K562 (cell line): Measurements from ENCODE around the gene TUBB4B. TPM values are rescaled to one million over a fixed set of nuclear protein-coding genes. Genes with fewer than 3 reads are reported as not detected.

Source experiments
- ATAC-seq: fragments of 200-7000 bp; cut with Tn5 transposase; 3 replicates; pipeline ENCODE4 v1.9.1; 2020; ENCODE audit warnings: moderate library complexity
- BruUV-seq: library from RNA; stranded (reverse); fragments of 400-500 nt; replicated peaks from 2 replicates; lab custom pipeline; 2021; lab: Mats Ljungman, UMichigan
- CTCF ChIA-PET: fragments of 300-600 bp; formaldehyde crosslinking; extraction: SDS; loops from one replicate; lab custom pipeline; 2021; ENCODE audit warnings: low intra/inter-chr PET ratio; lab: Yijun Ruan, JAX
- POLR2A ChIA-PET: fragments of 300-600, 350-650 bp; sonication (Branson Sonifier 250); formaldehyde crosslinking; extraction: SDS; loops from one replicate; lab custom pipeline; 2021; ENCODE audit warnings: antibody characterized with exemption, inconsistent platforms; lab: Yijun Ruan, JAX
- DNase-seq, 4 experiments: peaks; one replicate each; pipeline versions ENCODE4 v3.0.0 to v3.0.0-alpha.2; 2011 to 2018; ENCODE audit warnings: low spot score in 3 of 4, mixed read lengths in 3 of 4; ENCODE audit errors: extremely low read depth in 1 of 4
- FAIRE-seq: peaks from 2 replicates; lab custom pipeline; 2011; peaks lifted over from hg19 to GRCh38; lab: Jason Lieb, UNC
- H2AFZ ChIP-seq: 2 replicates; pipeline ENCODE4 v1.6.0; 2011; ENCODE audit warnings: low read depth, low read length, control low read depth, inconsistent platforms
- H3K27ac ChIP-seq: fragments of 200-600 bp; 3 replicates; pipeline ENCODE4 v1.8.0; 2011; ENCODE audit warnings: low read depth, mild to moderate bottlenecking, control low read depth, inconsistent platforms, low read length, moderate library complexity, mixed read lengths; ENCODE audit errors: extremely low read depth
- H3K27me3 ChIP-seq, 2 experiments: fragments of 300-600 bp in 1 of 2; 2 replicates in 1 of 2; 3 replicates in 1 of 2; pipeline versions ENCODE4 v1.6.0 to v1.8.0; 2011; ENCODE audit warnings: inconsistent platforms in 2 of 2, low read length in 2 of 2, mild to moderate bottlenecking in 1 of 2, mixed read lengths in 1 of 2, moderate library complexity in 1 of 2; ENCODE audit not compliant: control insufficient read depth in 2 of 2, insufficient read depth in 2 of 2
- H3K36me3 ChIP-seq: fragments of 300-600 bp; 3 replicates; pipeline ENCODE4 v1.8.0; 2011; ENCODE audit warnings: mild to moderate bottlenecking, low read length, inconsistent platforms; ENCODE audit not compliant: control insufficient read depth, insufficient read depth
- H3K4me1 ChIP-seq, 2 experiments: fragments of 200-600 bp in 1 of 2; replicated peaks in 1 of 2; 2 replicates in 1 of 2; 3 replicates in 1 of 2; pipeline versions ENCODE4 v1.5.1 to v1.8.0; 2011; ENCODE audit warnings: inconsistent platforms in 2 of 2, low read length in 2 of 2, mild to moderate bottlenecking in 1 of 2, mixed read lengths in 1 of 2, moderate library complexity in 1 of 2; ENCODE audit not compliant: control insufficient read depth in 2 of 2, insufficient read depth in 2 of 2
- H3K4me2 ChIP-seq: 2 replicates; pipeline ENCODE4 v1.6.1; 2011; ENCODE audit warnings: low read length, control low read depth, inconsistent platforms, mixed read lengths; ENCODE audit not compliant: insufficient read depth
- H3K4me3 ChIP-seq: fragments of 200-600 bp; sonication (generic), shearing (Covaris generic); 2 replicates; pipeline ENCODE4 v1.5.1; 2016; ENCODE audit warnings: control low read depth, inconsistent platforms
- H3K79me2 ChIP-seq: fragments of 200-600 bp; 3 replicates; pipeline ENCODE4 v1.8.0; 2011; ENCODE audit warnings: low read length, inconsistent platforms; ENCODE audit not compliant: control insufficient read depth, insufficient read depth
- H3K9ac ChIP-seq, 2 experiments: 2 replicates each; pipeline versions ENCODE4 v1.6.0 to v1.6.1; 2011; ENCODE audit warnings: low read depth in 2 of 2, low read length in 2 of 2, control low read depth in 1 of 2, inconsistent platforms in 1 of 2, mild to moderate bottlenecking in 1 of 2, mixed read lengths in 1 of 2; ENCODE audit not compliant: insufficient read depth in 1 of 2
- H3K9me1 ChIP-seq: one replicate; pipeline ENCODE4 v1.6.0; 2011; ENCODE audit warnings: inconsistent platforms, mild to moderate bottlenecking, low read length, moderate library complexity; ENCODE audit not compliant: control insufficient read depth, insufficient read depth
- H3K9me3 ChIP-seq: replicated peaks from 2 replicates; pipeline ENCODE4 v1.5.1; 2011; ENCODE audit warnings: low read depth, low read length, inconsistent platforms; ENCODE audit not compliant: control insufficient read depth, insufficient read depth
- H4K20me1 ChIP-seq: replicated peaks from 2 replicates; pipeline ENCODE4 v1.6.1; 2011; ENCODE audit warnings: low read length, inconsistent platforms, mixed read lengths; ENCODE audit not compliant: control insufficient read depth, insufficient read depth
- MTA3 ChIP-seq: fragments of 450-650 bp; formaldehyde crosslinking; IDR thresholded peaks from 2 replicates; pipeline ENCODE4 v1.6.1; 2017; ENCODE audit warnings: mild to moderate bottlenecking, borderline replicate concordance
- NBN ChIP-seq: fragments of 450-650 bp; IDR thresholded peaks from 2 replicates; pipeline ENCODE4 v1.6.1; 2016; ENCODE audit warnings: low read depth, mild to moderate bottlenecking
- NFIC ChIP-seq: fragments of 450-650 bp; IDR thresholded peaks from 2 replicates; pipeline ENCODE4 v1.6.1; 2017; ENCODE audit warnings: mild to moderate bottlenecking, inconsistent platforms
- NFYB ChIP-seq: IDR thresholded peaks from 2 replicates; pipeline ENCODE4 v1.6.1; 2011; ENCODE audit warnings: mild to moderate bottlenecking, moderate library complexity; ENCODE audit not compliant: insufficient read length; ENCODE audit errors: extremely low read depth
- ZSCAN29 ChIP-seq: fragments of 450-650 bp; IDR thresholded peaks from 2 replicates; pipeline ENCODE4 v1.6.1; 2017
- WGBS: fragments of 100-300 bp; shearing (Covaris generic); methylation state at CpG from one replicate; pipeline ENCODE4 v1.1.6; 2016; ENCODE audit warnings: low coverage, mixed read lengths; ENCODE audit not compliant: insufficient coverage; ENCODE audit errors: missing lambda C conversion rate; 5-methylcytosine and 5-hydroxymethylcytosine counted together
- in situ Hi-C: fragments of 300-500 bp; cut with MboI; formaldehyde crosslinking; loops from 4 replicates; pipeline ENCODE4 v1.15.0; 2018; ENCODE audit warnings: inconsistent platforms, mixed read lengths
- intact Hi-C: fragments of 100-400 bp; cut with micrococcal nuclease; formaldehyde crosslinking; loops from 2 replicates; pipeline ENCODE4 v1.14.2; 2022
- polyA plus RNA-seq, 8 experiments: library from polyadenylated mRNA; depleted of rRNA in 4 of 8; stranded (reverse) in 5 of 8; unstranded in 3 of 8; fragments of >200 nt; fragmentation: Nextera tagmentation in 2 of 8; fragmentation: Illumina TruSeq in 1 of 8; extraction: Ambion mirVana in 2 of 8; extraction: Trizol in 1 of 8; gene quantifications; 2 replicates each; pipeline versions ENCODE4 v1.2.1 to v1.2.3, GENCODE V29; 2011 to 2014; ENCODE audit warnings: inconsistent platforms in 1 of 8, missing spikeins in 1 of 8
- total RNA-seq, 7 experiments: library from RNA; depleted of rRNA in 6 of 7; stranded (reverse); fragments of >200 nt in 6 of 7; fragmentation: Illumina TruSeq in 2 of 7; extraction: Trizol in 2 of 7; gene quantifications; 2 replicates each; pipeline versions ENCODE4 v1.2.1 to v1.2.3, GENCODE V29; 2011 to 2021; ENCODE audit warnings: low replicate concordance in 1 of 7
- TF ChIP-seq, protein P1 (sequence below): sonication (generic); formaldehyde crosslinking; IDR thresholded peaks from 2 replicates; pipeline ENCODE4 v1.8.1; 2023; ENCODE audit warnings: missing genetic modification reagents, mild to moderate bottlenecking, borderline replicate concordance

TUBB4B gene
- total and polyA plus RNA-seq, 9 of the 15 experiments (the other 6 are each of a cell fraction or from before 2014, with no cell fraction given): 24.1 to 443 (median 268) TPM

DNA sequence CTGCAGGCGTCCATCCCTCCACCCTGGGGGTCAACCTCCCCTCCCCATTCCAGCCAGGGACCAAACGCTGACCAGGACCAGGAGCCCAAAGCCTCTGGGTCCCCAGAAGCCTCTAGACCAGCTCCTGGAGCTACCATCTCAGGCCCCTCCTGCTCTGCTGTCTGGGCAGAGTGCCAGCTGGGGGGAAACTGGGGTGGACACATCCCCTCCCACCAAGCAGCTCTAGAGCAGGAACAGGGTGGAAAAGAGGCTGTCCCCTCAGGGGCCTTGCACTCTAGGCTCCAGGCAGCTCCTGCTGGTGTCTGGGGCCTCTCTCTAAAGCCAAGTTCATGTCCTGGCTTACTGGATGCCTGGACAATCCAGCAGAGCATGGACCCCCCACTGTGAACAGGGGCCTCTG lies 48.2 kb upstream of the TUBB4B start:
- in situ Hi-C loops: no loop called here
- no peaks in the 10 kb centered on the region; the same call in 1 of the 2 replicates for H4K20me1 ChIP-seq
- H3K9me1 ChIP-seq: no peaks in the 10 kb centered on the region
- no peak overlapping the region for H3K4me3 ChIP-seq
- FAIRE-seq: no peak
- intact Hi-C loops: no loop called here
- no peak overlapping the region for H2AFZ ChIP-seq
- DNase-seq: no peak
- H3K9me3 ChIP-seq: no peaks in the 10 kb centered on the region
- WGBS: 63% methylated on average over 2 of the region's 2 CpGs
- CTCF ChIA-PET: no interaction called here
- POLR2A ChIA-PET: interaction anchor here (1.0 to 6.7 kb wide), 4 partner anchors 10 to 48 kb away, joined by 3 to 56 read pairs (median 8); partner anchors contain the start of genes NDOR1, TMEM203, TPRN and TUBB4B
- no TSS peak for BruUV-seq
- no peak for TF ChIP-seq NFYB
- TF ChIP-seq NFIC: peak; percentile 62
- no peak for TF ChIP-seq MTA3
- TF ChIP-seq, protein P1, sequence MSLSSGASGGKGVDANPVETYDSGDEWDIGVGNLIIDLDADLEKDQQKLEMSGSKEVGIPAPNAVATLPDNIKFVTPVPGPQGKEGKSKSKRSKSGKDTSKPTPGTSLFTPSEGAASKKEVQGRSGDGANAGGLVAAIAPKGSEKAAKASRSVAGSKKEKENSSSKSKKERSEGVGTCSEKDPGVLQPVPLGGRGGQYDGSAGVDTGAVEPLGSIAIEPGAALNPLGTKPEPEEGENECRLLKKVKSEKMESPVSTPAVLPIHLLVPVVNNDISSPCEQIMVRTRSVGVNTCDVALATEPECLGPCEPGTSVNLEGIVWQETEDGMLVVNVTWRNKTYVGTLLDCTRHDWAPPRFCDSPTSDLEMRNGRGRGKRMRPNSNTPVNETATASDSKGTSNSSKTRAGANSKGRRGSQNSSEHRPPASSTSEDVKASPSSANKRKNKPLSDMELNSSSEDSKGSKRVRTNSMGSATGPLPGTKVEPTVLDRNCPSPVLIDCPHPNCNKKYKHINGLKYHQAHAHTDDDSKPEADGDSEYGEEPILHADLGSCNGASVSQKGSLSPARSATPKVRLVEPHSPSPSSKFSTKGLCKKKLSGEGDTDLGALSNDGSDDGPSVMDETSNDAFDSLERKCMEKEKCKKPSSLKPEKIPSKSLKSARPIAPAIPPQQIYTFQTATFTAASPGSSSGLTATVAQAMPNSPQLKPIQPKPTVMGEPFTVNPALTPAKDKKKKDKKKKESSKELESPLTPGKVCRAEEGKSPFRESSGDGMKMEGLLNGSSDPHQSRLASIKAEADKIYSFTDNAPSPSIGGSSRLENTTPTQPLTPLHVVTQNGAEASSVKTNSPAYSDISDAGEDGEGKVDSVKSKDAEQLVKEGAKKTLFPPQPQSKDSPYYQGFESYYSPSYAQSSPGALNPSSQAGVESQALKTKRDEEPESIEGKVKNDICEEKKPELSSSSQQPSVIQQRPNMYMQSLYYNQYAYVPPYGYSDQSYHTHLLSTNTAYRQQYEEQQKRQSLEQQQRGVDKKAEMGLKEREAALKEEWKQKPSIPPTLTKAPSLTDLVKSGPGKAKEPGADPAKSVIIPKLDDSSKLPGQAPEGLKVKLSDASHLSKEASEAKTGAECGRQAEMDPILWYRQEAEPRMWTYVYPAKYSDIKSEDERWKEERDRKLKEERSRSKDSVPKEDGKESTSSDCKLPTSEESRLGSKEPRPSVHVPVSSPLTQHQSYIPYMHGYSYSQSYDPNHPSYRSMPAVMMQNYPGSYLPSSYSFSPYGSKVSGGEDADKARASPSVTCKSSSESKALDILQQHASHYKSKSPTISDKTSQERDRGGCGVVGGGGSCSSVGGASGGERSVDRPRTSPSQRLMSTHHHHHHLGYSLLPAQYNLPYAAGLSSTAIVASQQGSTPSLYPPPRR (CRISPR knock-in tag): no peak
- TF ChIP-seq ZSCAN29: no peak
- TF ChIP-seq NBN: no peak
- H3K36me3 ChIP-seq: peaks cover 35% of the 10 kb centered on the region; the same call in 1 of the 3 replicates
- H3K4me2 ChIP-seq: no peak overlapping the region
- H3K27ac ChIP-seq: no peak overlapping the region
- H3K9ac ChIP-seq: peak overlapping the region in 1 of 2 experiments; percentile 74; a peak in 2 of 4 replicates
- no peaks in the 10 kb centered on the region for H3K27me3 ChIP-seq
- H3K4me1 ChIP-seq: peaks cover 9 to 96% of the 10 kb centered on the region in 2 experiments; a peak in 4 of 5 replicates
- H3K79me2 ChIP-seq: peaks cover 44% of the 10 kb centered on the region
- ATAC-seq: no peak
